ENCODE results near the gene MRPL37. TPM values are rescaled to one million over a fixed set of nuclear protein-coding genes. Genes with fewer than 3 reads are reported as not detected.

MRPL37 gene
- total and polyA plus RNA-seq, 9 donors, result 36.2 to 86.6 (median 47.9) TPM

- no peaks in the 10 kb centered on the region for H3K9me3 ChIP-seq
- no peaks in the 10 kb centered on the region for H3K36me3 ChIP-seq
- WGBS, 3 donors, result 79 to 87% (median 85%) methylated on average over 7 to 8 of the region's 8 CpGs
- H3K27ac ChIP-seq, result no peak overlapping the region
- intact Hi-C loops (cut with DNase I), result no loop called here
- TF ChIP-seq POLR2A (IDR thresholded peaks at IDR 0.05) (no peak), EP300 (IDR thresholded peaks at IDR 0.05) (no peak), CTCF (IDR thresholded peaks at IDR 0.05) (no peak)
- no peaks in the 10 kb centered on the region for H3K27me3 ChIP-seq
- H3K4me1 ChIP-seq (ENCODE audit: insufficient read depth), result no peaks in the 10 kb centered on the region
- H3K4me3 ChIP-seq, result no peak overlapping the region
- DNase-seq, result no peak
These were observed 31.6 kb upstream of the MRPL37 start for GRCh38 chr1:54168206-54168965.

GRCh38 chr1:54169068-54169467 lies 30.9 kb upstream of the MRPL37 start:
- WGBS, 3 donors, result 66 to 72% (median 66%) methylated on average over 3 of the region's 3 CpGs
- no peaks in the 10 kb centered on the region for H3K36me3 ChIP-seq
- no peaks in the 10 kb centered on the region for H3K9me3 ChIP-seq
- H3K4me3 ChIP-seq, result no peak overlapping the region
- DNase-seq, result no peak
- no peak overlapping the region for H3K27ac ChIP-seq
- TF ChIP-seq EP300 (IDR thresholded peaks at IDR 0.05) (no peak), CTCF (IDR thresholded peaks at IDR 0.05) (no peak), POLR2A (IDR thresholded peaks at IDR 0.05) (no peak)
- no peaks in the 10 kb centered on the region for H3K27me3 ChIP-seq
- H3K4me1 ChIP-seq (ENCODE audit: insufficient read depth), result no peaks in the 10 kb centered on the region
- intact Hi-C loops (cut with DNase I), result no loop called here

DNA sequence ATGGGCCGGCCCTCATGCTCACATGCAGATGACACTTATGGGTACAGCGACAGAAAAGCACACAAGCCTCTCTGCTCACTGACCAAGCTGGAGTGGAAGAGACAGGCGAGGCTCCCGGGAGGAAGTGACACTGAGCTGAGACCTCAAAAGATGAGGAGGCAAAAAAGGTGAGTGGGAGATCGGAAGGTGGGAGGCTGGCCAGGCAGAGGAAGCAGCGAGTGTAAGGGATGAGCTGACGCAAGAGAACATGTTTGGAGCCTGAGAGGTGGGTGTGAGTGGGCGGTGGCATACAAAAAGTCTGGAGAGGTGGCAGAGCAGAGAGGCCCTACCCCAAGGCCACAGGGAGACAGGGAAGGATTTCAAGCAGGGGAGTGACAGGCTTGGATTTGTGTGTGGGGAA lies 29.0 kb upstream of the MRPL37 start:
- H3K27ac ChIP-seq, result no peak overlapping the region
- H3K36me3 ChIP-seq, result no peaks in the 10 kb centered on the region
- H3K27me3 ChIP-seq, result no peaks in the 10 kb centered on the region
- H3K4me1 ChIP-seq (ENCODE audit: insufficient read depth), result no peaks in the 10 kb centered on the region
- intact Hi-C loops (cut with DNase I), result no loop called here
- H3K4me3 ChIP-seq, result no peak overlapping the region
- WGBS, 3 donors, result 75 to 80% (median 76%) methylated on average over 8 of the region's 8 CpGs
- H3K9me3 ChIP-seq, result no peaks in the 10 kb centered on the region
- no peak for DNase-seq
- TF ChIP-seq CTCF (IDR thresholded peaks at IDR 0.05) (no peak), POLR2A (IDR thresholded peaks at IDR 0.05) (no peak), EP300 (IDR thresholded peaks at IDR 0.05) (no peak)

DNA sequence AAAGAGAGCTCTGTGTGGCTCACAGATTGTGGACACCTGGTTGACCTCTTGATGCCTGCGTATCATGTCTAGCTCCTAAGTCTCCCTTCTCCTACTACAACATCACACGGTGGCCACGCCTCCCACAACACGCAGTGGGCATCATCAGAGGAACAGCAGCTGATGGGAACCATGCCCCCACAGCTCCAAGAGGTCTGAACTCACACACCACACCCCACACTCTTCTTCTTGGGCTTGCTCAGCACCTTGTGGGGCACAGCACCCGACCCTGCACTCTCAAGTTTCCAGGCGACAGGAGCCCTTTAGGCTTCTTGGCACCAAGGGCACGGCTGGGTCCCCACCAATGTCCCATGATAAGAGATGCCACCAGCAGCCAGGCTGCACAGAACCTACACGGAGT lies 28.4 kb upstream of the MRPL37 start:
- Histone ChIP-seq H3K27ac (no peak overlapping the region), H3K27me3 (no peaks in the 10 kb centered on the region), H3K36me3 (no peaks in the 10 kb centered on the region), H3K4me3 (no peak overlapping the region), H3K4me1 (ENCODE audit: insufficient read depth) (no peaks in the 10 kb centered on the region), H3K9me3 (no peaks in the 10 kb centered on the region)
- TF ChIP-seq POLR2A (IDR thresholded peaks at IDR 0.05) (no peak), EP300 (IDR thresholded peaks at IDR 0.05) (no peak), CTCF (IDR thresholded peaks at IDR 0.05) (no peak)
- intact Hi-C loops (cut with DNase I), result no loop called here
- no peak for DNase-seq
- 84 to 88% (median 85%) methylated on average over 8 of the region's 8 CpGs for WGBS, 3 donors

Measured in ovary (tissue), 9 donors.